Mucosa of descending colon (tissue), 3 donors: ENCODE data around the gene ZDHHC3. TPM values are rescaled to one million over a fixed set of nuclear protein-coding genes. Genes with fewer than 3 reads are reported as not detected.

Experiments used
- ATAC-seq: fragments of 200-7000 bp; cut with Tn5 transposase; one replicate; pipeline ENCODE4 v1.9.1; 2020; ENCODE audit warnings: mild to moderate bottlenecking, moderate library complexity
- DNase-seq, 3 donors: peaks; one replicate each; pipeline ENCODE4 v3.0.0-alpha.2; 2020
- H3K36me3 ChIP-seq: fragments of 200-600 bp; one replicate; pipeline ENCODE4 v1.8.0; 2021; ENCODE audit warnings: low read depth, mild to moderate bottlenecking
- H3K4me1 ChIP-seq: fragments of 200-600 bp; one replicate; pipeline ENCODE4 v1.8.0; 2021; ENCODE audit warnings: low read depth, mild to moderate bottlenecking
- H3K4me3 ChIP-seq: fragments of 200-600 bp; one replicate; pipeline ENCODE4 v1.8.0; 2021; ENCODE audit warnings: mild to moderate bottlenecking
- H3K9me3 ChIP-seq: fragments of 200-600 bp; one replicate; pipeline ENCODE4 v1.8.0; 2021; ENCODE audit warnings: mild to moderate bottlenecking
- intact Hi-C, 2 donors: fragments of 100-400 bp; cut with DNase I in 1 of 2; cut with micrococcal nuclease in 1 of 2; formaldehyde crosslinking; loops; one replicate each; pipeline versions ENCODE4 v1.11.0 to v1.11.1; 2022; cut with DNase I, micrococcal nuclease
- total RNA-seq, 3 donors: library from RNA; stranded (reverse); fragmentation: NEBNext Ultra II Directional in 2 of 3; extraction: Animal tissue kit (Norgen Biotek cat#: 25700) in 2 of 3; gene quantifications; one replicate each; pipeline versions ENCODE4 v1.2.1 to v1.2.4, GENCODE V29; 2021 to 2023
- TF ChIP-seq, protein P1 (sequence below): fragments of 200-600 bp; IDR thresholded peaks from one replicate; pipeline ENCODE4 v1.8.0; 2022; ENCODE audit warnings: antibody characterized with exemption, mild to moderate bottlenecking
- donor health status: DM: no; HTN: no; CAD: no; lungs with moderate emphysema.
- donor health status: DM: no; HTN: no; CAD: no.
- donor health status: DM: no; HTN: yes; CAD: no.

Gene ZDHHC3
- total RNA-seq, 3 donors from 2014 or later, result 94.7 to 204 (median 143) TPM

DNA sequence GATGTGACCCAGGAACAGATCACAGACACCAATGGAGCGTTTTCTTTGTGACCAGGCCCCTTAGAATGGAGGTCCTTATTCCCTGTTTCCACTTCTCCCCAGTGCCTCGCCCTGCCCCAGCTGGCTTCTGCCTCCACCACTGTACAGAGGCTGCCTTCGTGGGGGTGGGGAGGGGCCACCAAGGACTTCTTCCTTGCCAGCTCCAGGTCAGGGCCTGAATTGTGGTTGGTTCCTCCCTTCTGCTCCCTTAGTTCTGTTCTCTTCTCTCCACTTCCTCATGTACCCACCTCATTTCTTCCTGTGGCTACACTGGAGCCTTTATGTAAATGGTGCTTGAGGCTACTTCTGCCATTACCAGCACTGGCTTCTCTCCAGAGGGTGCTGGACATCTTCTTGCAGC is 85.1 kb downstream of the ZDHHC3 start:
- TF ChIP-seq, protein P1, sequence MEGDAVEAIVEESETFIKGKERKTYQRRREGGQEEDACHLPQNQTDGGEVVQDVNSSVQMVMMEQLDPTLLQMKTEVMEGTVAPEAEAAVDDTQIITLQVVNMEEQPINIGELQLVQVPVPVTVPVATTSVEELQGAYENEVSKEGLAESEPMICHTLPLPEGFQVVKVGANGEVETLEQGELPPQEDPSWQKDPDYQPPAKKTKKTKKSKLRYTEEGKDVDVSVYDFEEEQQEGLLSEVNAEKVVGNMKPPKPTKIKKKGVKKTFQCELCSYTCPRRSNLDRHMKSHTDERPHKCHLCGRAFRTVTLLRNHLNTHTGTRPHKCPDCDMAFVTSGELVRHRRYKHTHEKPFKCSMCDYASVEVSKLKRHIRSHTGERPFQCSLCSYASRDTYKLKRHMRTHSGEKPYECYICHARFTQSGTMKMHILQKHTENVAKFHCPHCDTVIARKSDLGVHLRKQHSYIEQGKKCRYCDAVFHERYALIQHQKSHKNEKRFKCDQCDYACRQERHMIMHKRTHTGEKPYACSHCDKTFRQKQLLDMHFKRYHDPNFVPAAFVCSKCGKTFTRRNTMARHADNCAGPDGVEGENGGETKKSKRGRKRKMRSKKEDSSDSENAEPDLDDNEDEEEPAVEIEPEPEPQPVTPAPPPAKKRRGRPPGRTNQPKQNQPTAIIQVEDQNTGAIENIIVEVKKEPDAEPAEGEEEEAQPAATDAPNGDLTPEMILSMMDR, result no peak
- Histone ChIP-seq H3K4me3 (no peak overlapping the region), H3K4me1 (no peaks in the 10 kb centered on the region), H3K9me3 (no peaks in the 10 kb centered on the region), H3K36me3 (no peaks in the 10 kb centered on the region)
- intact Hi-C loops, result no loop called here
- DNase-seq (no peak), ATAC-seq (no peak)

DNA sequence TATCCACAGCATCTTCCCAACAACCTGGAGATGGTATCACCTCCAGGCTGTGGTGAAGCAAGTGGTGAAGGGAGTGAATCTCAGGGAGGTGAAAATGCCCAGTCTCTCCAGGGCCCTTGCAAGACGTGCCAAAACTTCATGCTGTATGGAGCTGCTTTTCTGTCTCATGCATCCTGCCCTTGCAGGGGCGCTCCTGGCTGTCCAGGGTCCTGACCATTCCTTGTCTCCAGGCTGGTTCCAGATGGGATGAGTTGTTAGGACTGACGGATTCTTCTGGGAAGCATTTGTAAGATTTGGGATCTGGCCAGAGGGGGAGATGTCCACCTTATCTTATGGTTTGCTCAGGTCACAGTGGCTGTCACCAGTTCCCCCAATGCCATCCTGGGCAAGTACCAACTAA is 85.7 kb downstream of the ZDHHC3 start:
- DNase-seq (no peak), ATAC-seq (no peak)
- H3K9me3 ChIP-seq, result no peaks in the 10 kb centered on the region
- no peaks in the 10 kb centered on the region for H3K4me1 ChIP-seq
- H3K4me3 ChIP-seq, result no peak overlapping the region
- intact Hi-C loops, result no loop called here
- TF ChIP-seq, protein P1, result no peak
- no peaks in the 10 kb centered on the region for H3K36me3 ChIP-seq

DNA sequence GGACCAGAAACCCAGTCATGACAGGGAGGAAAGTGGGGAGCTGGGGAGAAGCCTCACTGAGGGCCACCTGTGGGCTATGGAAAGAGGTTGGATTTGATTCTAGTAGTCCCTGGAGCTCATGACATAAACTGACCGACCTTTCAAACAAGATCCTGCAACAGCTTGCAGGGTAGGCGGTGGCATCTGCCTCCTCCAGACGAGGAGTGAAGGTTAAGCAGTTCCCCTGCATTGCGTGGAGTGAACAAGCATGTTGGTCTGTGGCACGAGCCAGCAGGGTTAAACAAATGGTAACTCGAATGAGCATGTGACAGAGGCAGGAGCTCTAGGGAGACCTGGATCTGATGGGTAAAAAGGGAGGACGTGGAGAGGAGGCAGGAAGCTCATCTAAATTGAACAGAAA is 88.9 kb downstream of the ZDHHC3 start:
- ATAC-seq (no peak), DNase-seq (no peak)
- H3K4me1 ChIP-seq, result no peaks in the 10 kb centered on the region
- TF ChIP-seq, protein P1, result no peak
- intact Hi-C loops, result no loop called here
- H3K4me3 ChIP-seq, result no peak overlapping the region
- no peaks in the 10 kb centered on the region for H3K9me3 ChIP-seq
- H3K36me3 ChIP-seq, result no peaks in the 10 kb centered on the region

DNA sequence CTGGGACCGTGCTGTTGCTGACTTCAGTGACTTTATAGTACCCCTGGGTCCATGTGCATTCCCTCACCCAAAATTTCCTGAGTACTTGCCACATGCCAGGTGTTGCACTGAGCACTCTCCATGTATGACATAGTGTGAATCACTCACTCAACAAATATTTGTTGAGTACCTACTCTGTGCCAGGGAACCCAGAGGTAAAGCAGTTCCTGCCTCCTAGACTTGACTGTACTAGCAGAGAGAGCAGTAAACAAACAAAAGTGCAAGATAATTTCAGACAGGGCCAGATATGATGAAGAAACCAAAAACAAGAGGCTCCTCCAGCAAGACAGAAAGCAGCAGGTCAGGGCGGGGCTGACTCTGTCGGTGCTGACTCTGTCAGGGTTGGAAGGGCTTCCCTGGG is 89.4 kb downstream of the ZDHHC3 start:
- no peaks in the 10 kb centered on the region for H3K4me1 ChIP-seq
- no peak for ATAC-seq
- intact Hi-C loops, result no loop called here
- TF ChIP-seq, protein P1, result no peak
- DNase-seq, result no peak
- H3K4me3 ChIP-seq, result no peak overlapping the region
- H3K36me3 ChIP-seq, result no peaks in the 10 kb centered on the region
- H3K9me3 ChIP-seq, result no peaks in the 10 kb centered on the region

DNA sequence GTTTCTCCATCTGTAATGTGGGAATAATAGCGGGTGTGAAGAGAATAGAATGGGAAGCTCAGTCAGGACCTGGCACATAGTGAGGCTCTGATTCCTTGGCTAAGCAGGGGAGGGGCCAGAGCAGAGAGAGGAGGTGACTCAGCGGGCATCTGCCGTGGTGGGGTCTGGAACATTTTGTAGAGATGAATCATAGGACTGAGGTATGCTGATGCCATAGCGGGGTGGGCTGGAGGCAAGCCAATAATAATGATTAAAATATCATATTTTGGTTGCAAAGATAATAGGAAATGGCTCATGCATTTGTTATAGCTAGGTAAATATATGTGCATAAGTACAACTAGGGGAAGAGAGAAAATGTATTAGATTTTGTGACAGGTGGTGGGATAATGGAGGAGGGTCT is 90.4 kb downstream of the ZDHHC3 start:
- DNase-seq (no peak), ATAC-seq (no peak)
- intact Hi-C loops, result no loop called here
- Histone ChIP-seq H3K36me3 (no peaks in the 10 kb centered on the region), H3K9me3 (no peaks in the 10 kb centered on the region), H3K4me1 (no peaks in the 10 kb centered on the region), H3K4me3 (no peak overlapping the region)
- TF ChIP-seq, protein P1, result no peak

DNA sequence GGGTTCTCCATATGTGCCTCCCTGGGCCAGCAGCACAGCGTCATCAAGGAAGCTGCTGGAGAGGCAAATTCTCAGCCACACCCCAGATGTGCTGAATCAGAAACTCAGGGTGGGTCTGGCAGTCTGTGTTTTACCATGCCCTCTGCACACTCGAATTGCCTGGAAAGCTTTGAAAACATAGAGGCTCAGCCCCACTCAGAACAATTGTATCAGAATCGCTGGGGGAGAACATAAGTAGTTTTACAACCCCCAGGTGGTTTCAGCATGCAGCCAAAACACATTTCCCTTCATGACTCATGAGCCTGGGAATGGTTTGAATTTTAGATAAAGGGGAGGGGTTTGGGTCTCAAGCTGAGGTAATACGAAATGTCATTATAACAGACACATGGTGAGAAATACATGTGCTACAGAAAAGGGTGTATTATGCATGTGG is 92.0 kb downstream of the ZDHHC3 start:
- Histone ChIP-seq H3K36me3 (no peaks in the 10 kb centered on the region), H3K4me1 (no peaks in the 10 kb centered on the region), H3K9me3 (no peaks in the 10 kb centered on the region), H3K4me3 (no peak overlapping the region)
- DNase-seq (no peak), ATAC-seq (peak; percentile 33)
- TF ChIP-seq, protein P1, result no peak
- intact Hi-C loops, result no loop called here
